ENCODE measurements around the gene CREB3L2. TPM values are rescaled to one million over a fixed set of nuclear protein-coding genes. Genes with fewer than 3 reads are reported as not detected.

The CREB3L2 gene
- total and polyA plus RNA-seq, 2 of the 8 experiments (the other 6 are each of a cell fraction or from before 2014, with no cell fraction given), result 14.4 to 48.3 TPM

- TF ChIP-seq TAF1 (IDR thresholded peaks at IDR 0.05; ENCODE audit: low read depth, low read length), result no peak
- TF ChIP-seq EP300 (IDR thresholded peaks at IDR 0.05; ENCODE audit: borderline replicate concordance in 1 of 2, low read depth in 2 of 2, low read length in 2 of 2), result no peak
- no peak for TF ChIP-seq SIX5 (IDR thresholded peaks at IDR 0.05; ENCODE audit: low read depth, low read length)
- no peak for TF ChIP-seq FOSL1 (IDR thresholded peaks at IDR 0.05; ENCODE audit: insufficient read depth, low read depth, low read length)
- TF ChIP-seq CREB1 (IDR thresholded peaks at IDR 0.05), result no peak
Observed at GRCh38 chr7:137904833-137905232, 97.1 kb downstream of the CREB3L2 start (continued).
